Spinal cord (tissue), 4 donors: ENCODE results near the gene NRM. TPM values are rescaled to one million over a fixed set of nuclear protein-coding genes. Genes with fewer than 3 reads are reported as not detected.

Experiments used
- polyA plus RNA-seq, 2 donors: library from polyadenylated mRNA; unstranded; fragments of 120-200 nt; gene quantifications; one replicate each; pipeline ENCODE4 v1.2.1, GENCODE V29; 2013; ENCODE audit not compliant: insufficient read length in 2 of 2
- small RNA-seq: library from RNA; depleted of rRNA; stranded (forward); fragments of <200 nt; gene quantifications from one replicate; pipeline ENCODE3, GENCODE V24; 2014; ENCODE audit warnings: low replicate concordance
- total RNA-seq, 2 donors: library from RNA; depleted of rRNA in 1 of 2; stranded (reverse); fragments of 120-200 nt in 1 of 2; fragments of >200 nt in 1 of 2; gene quantifications; one replicate each; pipeline versions ENCODE4 v1.2.3 to v1.2.4, GENCODE V29; 2013 to 2014

The NRM gene
- total and polyA plus RNA-seq, 4 donors, result 1.9 to 23.6 (median 13.5) TPM

Small RNA genes within 50 kb of the gene (small RNA-seq; reads per million reads assigned to genes)
- gene RF00019, result not detected

Other genes with a start within 250 kb of the NRM start
- 100 to 1,000 TPM; 104 to 173 TPM for gene HLA-E, start 201.5 kb downstream of the NRM start, total RNA-seq
- gene HLA-E, start 201.5 kb downstream of the NRM start, polyA plus RNA-seq, result 10 to 100 TPM; 78.9 to 81.2 TPM
- 10 to 100 TPM; 40.3 to 72.0 TPM for gene GNL1, start 134.5 kb downstream of the NRM start, total RNA-seq
- gene GNL1, start 134.5 kb downstream of the NRM start, polyA plus RNA-seq, result 10 to 100 TPM; 82.7 to 97.1 TPM
- gene PRR3, start 133.7 kb downstream of the NRM start, total RNA-seq, result 10 to 100 TPM in 1 of 2 donors, 1 to 10 TPM in 1; 8.3 to 20.5 TPM
- 10 to 100 TPM; 39.1 to 46.0 TPM for gene PRR3, start 133.7 kb downstream of the NRM start, polyA plus RNA-seq
- gene ABCF1, start 119.5 kb downstream of the NRM start, total RNA-seq, result 10 to 100 TPM; 26.4 to 41.0 TPM
- gene ABCF1, start 119.5 kb downstream of the NRM start, polyA plus RNA-seq, result 10 to 100 TPM; 59.5 to 60.6 TPM
- gene PPP1R10, start 73.7 kb downstream of the NRM start, total RNA-seq, result 10 to 100 TPM; 26.0 to 56.9 TPM
- gene PPP1R10, start 73.7 kb downstream of the NRM start, polyA plus RNA-seq, result 10 to 100 TPM; 45.2 to 46.6 TPM
- 10 to 100 TPM; 40.5 to 61.9 TPM for gene MRPS18B, start 73.1 kb downstream of the NRM start, total RNA-seq
- 10 to 100 TPM; 45.4 to 46.1 TPM for gene MRPS18B, start 73.1 kb downstream of the NRM start, polyA plus RNA-seq
- gene ATAT1, start 64.1 kb downstream of the NRM start, total RNA-seq, result 10 to 100 TPM; 18.7 to 27.2 TPM
- 100 to 1,000 TPM; 175 to 184 TPM for gene ATAT1, start 64.1 kb downstream of the NRM start, polyA plus RNA-seq
- gene C6orf136, start 43.9 kb downstream of the NRM start, total RNA-seq, result 10 to 100 TPM in 1 of 2 donors, 1 to 10 TPM in 1; 8.5 to 11.8 TPM
- 10 to 100 TPM; 35.5 to 51.1 TPM for gene C6orf136, start 43.9 kb downstream of the NRM start, polyA plus RNA-seq
- 10 to 100 TPM; 17.9 to 29.7 TPM for gene DHX16, start 18.0 kb downstream of the NRM start, total RNA-seq
- 10 to 100 TPM; 30.9 to 35.2 TPM for gene DHX16, start 18.0 kb downstream of the NRM start, polyA plus RNA-seq
- gene PPP1R18, start 4.3 kb downstream of the NRM start, total RNA-seq, result 10 to 100 TPM; 14.5 to 28.9 TPM
- gene PPP1R18, start 4.3 kb downstream of the NRM start, polyA plus RNA-seq, result 10 to 100 TPM; 46.7 to 49.3 TPM
- 10 to 100 TPM; 13.8 to 16.8 TPM for gene MDC1, start 26.3 kb upstream of the NRM start, total RNA-seq
- gene MDC1, start 26.3 kb upstream of the NRM start, polyA plus RNA-seq, result 10 to 100 TPM; 35.1 to 40.3 TPM
- 100 to 1,000 TPM; 483 to 700 TPM for gene TUBB, start 29.4 kb upstream of the NRM start, total RNA-seq
- 1,000 to 10,000 TPM; 1,177 to 1,220 TPM for gene TUBB, start 29.4 kb upstream of the NRM start, polyA plus RNA-seq
- gene FLOT1, start 51.7 kb upstream of the NRM start, total RNA-seq, result 100 to 1,000 TPM in 1 of 2 donors, 10 to 100 TPM in 1; 69.4 to 106 TPM
- gene FLOT1, start 51.7 kb upstream of the NRM start, polyA plus RNA-seq, result 100 to 1,000 TPM; 208 to 215 TPM
- gene IER3, start 53.6 kb upstream of the NRM start, total RNA-seq, result 10 to 100 TPM in 1 of 2 donors, 1 to 10 TPM in 1; 6.8 to 23.9 TPM
- gene IER3, start 53.6 kb upstream of the NRM start, polyA plus RNA-seq, result 10 to 100 TPM in 1 of 2 donors, 1 to 10 TPM in 1; 9.0 to 11.1 TPM
- 100 to 1,000 TPM; 143 to 146 TPM for gene DDR1, start 193.5 kb upstream of the NRM start, total RNA-seq
- 100 to 1,000 TPM; 426 to 452 TPM for gene DDR1, start 193.5 kb upstream of the NRM start, polyA plus RNA-seq
- 10 to 100 TPM; 20.6 to 28.1 TPM for gene GTF2H4, start 217.2 kb upstream of the NRM start, total RNA-seq
- 10 to 100 TPM; 42.0 to 48.4 TPM for gene GTF2H4, start 217.2 kb upstream of the NRM start, polyA plus RNA-seq
- gene VARS2, start 223.3 kb upstream of the NRM start, total RNA-seq, result 10 to 100 TPM; 20.3 to 48.5 TPM
- gene VARS2, start 223.3 kb upstream of the NRM start, polyA plus RNA-seq, result 100 to 1,000 TPM in 1 of 2 donors, 10 to 100 TPM in 1; 93.0 to 117 TPM
- gene SFTA2, start 241.2 kb upstream of the NRM start, total RNA-seq, result not detected
- under 1 TPM in 1 of 2 donors, not detected in 1; 0.53 TPM for gene SFTA2, start 241.2 kb upstream of the NRM start, polyA plus RNA-seq
- gene MUCL3, start 250.0 kb upstream of the NRM start, total RNA-seq, result not detected
- under 1 TPM in 1 of 2 donors, not detected in 1; 0.06 TPM for gene MUCL3, start 250.0 kb upstream of the NRM start, polyA plus RNA-seq